Subcutaneous abdominal adipose tissue (tissue), 5 donors: ENCODE measurements around the gene WNT3A.

Source experiments
- H3K27ac ChIP-seq: one replicate; pipeline ENCODE4 v1.7.0; 2013; ENCODE audit warnings: low read depth, mild to moderate bottlenecking, inconsistent platforms, low read length, moderate library complexity
- H3K27me3 ChIP-seq, 5 donors: one replicate each; pipeline ENCODE4 v1.7.0; 2013; ENCODE audit warnings: low read length in 5 of 5, inconsistent platforms in 1 of 5; ENCODE audit not compliant: control insufficient read depth in 5 of 5, insufficient read depth in 4 of 5
- H3K36me3 ChIP-seq, 5 donors: one replicate each; pipeline ENCODE4 v1.7.0; 2013; ENCODE audit warnings: low read length in 5 of 5; ENCODE audit not compliant: control insufficient read depth in 5 of 5, insufficient read depth in 5 of 5
- H3K4me1 ChIP-seq, 5 donors: one replicate each; pipeline ENCODE4 v1.7.0; 2013; ENCODE audit warnings: low read length in 5 of 5, mild to moderate bottlenecking in 3 of 5, moderate library complexity in 1 of 5; ENCODE audit not compliant: control insufficient read depth in 5 of 5, insufficient read depth in 5 of 5
- H3K4me3 ChIP-seq, 5 donors: one replicate each; pipeline ENCODE4 v1.7.0; 2013; ENCODE audit warnings: low read length in 5 of 5, low read depth in 1 of 5
- H3K9ac ChIP-seq, 5 donors: one replicate each; pipeline ENCODE4 v1.7.0; 2013; ENCODE audit warnings: low read length in 5 of 5, mild to moderate bottlenecking in 4 of 5, moderate library complexity in 3 of 5
- H3K9me3 ChIP-seq, 5 donors: one replicate each; pipeline ENCODE4 v1.7.0; 2013; ENCODE audit warnings: low read length in 5 of 5; ENCODE audit not compliant: control insufficient read depth in 5 of 5
- donor health status: healthy.
- donor health status: healthy.
- donor health status: healthy.
- donor health status: healthy.
- donor health status: healthy.

WNT3A gene

GRCh38 chr1:228077565-228078330, 71.0 kb downstream of the WNT3A start:
- peaks cover 0 to 8% (median 0%) of the 10 kb centered on the region in 5 donors for H3K27me3 ChIP-seq
- H3K36me3 ChIP-seq = no peaks in the 10 kb centered on the region
- H3K4me1 ChIP-seq = peaks cover 7 to 21% (median 12%) of the 10 kb centered on the region in 5 donors
- H3K9me3 ChIP-seq = no peaks in the 10 kb centered on the region
- H3K9ac ChIP-seq = peak overlapping the region in 1 of 5 donors; percentile 35
- no peak overlapping the region for H3K27ac ChIP-seq
- H3K4me3 ChIP-seq = no peak overlapping the region

- H3K9me3 ChIP-seq = no peaks in the 10 kb centered on the region
- peaks cover 7 to 30% (median 19%) of the 10 kb centered on the region in 5 donors for H3K4me1 ChIP-seq
- H3K9ac ChIP-seq = peak overlapping the region in 1 of 5 donors; percentile 25
- no peak overlapping the region for H3K4me3 ChIP-seq
- no peak overlapping the region for H3K27ac ChIP-seq
- H3K36me3 ChIP-seq = no peaks in the 10 kb centered on the region
- peaks cover 0 to 2% (median 0%) of the 10 kb centered on the region in 5 donors for H3K27me3 ChIP-seq
These were observed 72.2 kb downstream of the WNT3A start for GRCh38 chr1:228079013-228079412.

- Histone ChIP-seq H3K9ac (no peak overlapping the region), H3K27me3 (no peaks in the 10 kb centered on the region), H3K36me3 (no peaks in the 10 kb centered on the region), H3K4me1 (peaks cover 10 to 37% (median 26%) of the 10 kb centered on the region in 5 donors), H3K4me3 (no peak overlapping the region), H3K9me3 (no peaks in the 10 kb centered on the region), H3K27ac (no peak overlapping the region)
These were observed 72.9 kb downstream of the WNT3A start for GRCh38 chr1:228079601-228080263.

GRCh38 chr1:228081144-228081543, 74.3 kb downstream of the WNT3A start:
- Histone ChIP-seq H3K36me3 (no peaks in the 10 kb centered on the region), H3K9me3 (no peaks in the 10 kb centered on the region), H3K9ac (peak overlapping the region in 4 of 5 donors; percentile 65 to 88 (median 76)), H3K4me1 (peaks cover 22 to 48% (median 40%) of the 10 kb centered on the region in 5 donors), H3K27ac (no peak overlapping the region), H3K4me3 (peak overlapping the region; percentile 31 to 100 (median 91)), H3K27me3 (no peaks in the 10 kb centered on the region)

- peak overlapping the region; percentile 80 to 100 (median 91) for H3K4me3 ChIP-seq
- no peaks in the 10 kb centered on the region for H3K9me3 ChIP-seq
- H3K27me3 ChIP-seq = no peaks in the 10 kb centered on the region
- H3K4me1 ChIP-seq = peaks cover 22 to 54% (median 46%) of the 10 kb centered on the region in 5 donors
- no peaks in the 10 kb centered on the region for H3K36me3 ChIP-seq
- peak overlapping the region; percentile 97 for H3K27ac ChIP-seq
- peak overlapping the region in 4 of 5 donors; percentile 78 to 98 (median 84) for H3K9ac ChIP-seq
These were observed 74.9 kb downstream of the WNT3A start for GRCh38 chr1:228081578-228082213.

GRCh38 chr1:228082214-228082917, 75.6 kb downstream of the WNT3A start, which contains the start of gene ARF1:
ARF1 (plus strand) TSS chr1:228082708; CDS start chr1:228097115, 14,407 bp downstream.
- peaks cover 22 to 61% (median 53%) of the 10 kb centered on the region in 5 donors for H3K4me1 ChIP-seq
- H3K4me3 ChIP-seq = peak within 1 kb of the TSS; percentile 91 to 100 (median 93)
- no peaks in the 10 kb centered on the region for H3K36me3 ChIP-seq
- peak within 1 kb of the TSS; percentile 40 to 99 (median 98) for H3K9ac ChIP-seq
- no peaks in the 10 kb centered on the region for H3K9me3 ChIP-seq
- H3K27ac ChIP-seq = peak within 1 kb of the TSS; percentile 97
- no peaks in the 10 kb centered on the region for H3K27me3 ChIP-seq

GRCh38 chr1:228082918-228083870, 76.4 kb downstream of the WNT3A start:
- Histone ChIP-seq H3K4me1 (peaks cover 20 to 64% (median 59%) of the 10 kb centered on the region in 5 donors), H3K27ac (peak overlapping the region; percentile 97), H3K9ac (peak overlapping the region; percentile 40 to 99 (median 98)), H3K4me3 (peak overlapping the region; percentile 91 to 100 (median 93)), H3K36me3 (no peaks in the 10 kb centered on the region), H3K9me3 (no peaks in the 10 kb centered on the region), H3K27me3 (no peaks in the 10 kb centered on the region)

- Histone ChIP-seq H3K27me3 (no peaks in the 10 kb centered on the region), H3K4me1 (peaks cover 25 to 71% (median 65%) of the 10 kb centered on the region in 5 donors), H3K27ac (peak overlapping the region; percentile 97), H3K4me3 (peak overlapping the region; percentile 91 to 100 (median 93)), H3K9me3 (no peaks in the 10 kb centered on the region), H3K36me3 (peaks cover 0 to 5% (median 4%) of the 10 kb centered on the region in 5 donors), H3K9ac (peak overlapping the region; percentile 40 to 99 (median 98))
These were observed 77.1 kb downstream of the WNT3A start for GRCh38 chr1:228083871-228084278.
